GM18858 (cell line): ENCODE data around the gene GTF2F1.
"Not testable (repeated sequence)": the region's sequence is repeated elsewhere in the genome, so short reads cannot be mapped to it uniquely, and the experiment has no call there.

Source experiments
- ATAC-seq: cut with Tn5 transposase; IDR thresholded peaks from one replicate; pipeline ENCODE4 v1.9.1; 2021; ENCODE audit not compliant: unreplicated experiment

Gene GTF2F1

GRCh38 chr19:6358003-6358402 lies 35.0 kb downstream of the GTF2F1 start:
- ATAC-seq: no peak

DNA sequence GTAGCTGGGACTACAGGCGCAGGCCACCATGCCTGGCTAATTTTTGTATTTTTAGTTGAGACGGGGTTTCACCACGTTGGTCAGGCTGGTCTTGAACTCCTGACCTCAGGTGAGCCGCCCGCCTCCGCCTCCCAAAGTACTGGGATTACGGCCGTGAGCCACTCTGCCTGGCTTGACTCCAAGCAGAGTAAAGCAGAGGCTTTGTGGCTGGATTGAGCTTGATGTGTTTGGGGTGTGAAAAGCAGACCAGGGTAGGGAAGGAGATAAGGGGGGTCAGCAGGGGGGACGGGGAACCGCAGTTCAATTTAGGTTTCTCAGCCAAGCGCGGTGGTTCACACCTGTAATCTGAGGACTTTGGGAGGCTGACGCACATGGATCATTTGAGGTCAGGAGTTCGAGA lies 35.8 kb downstream of the GTF2F1 start:
- no peak for ATAC-seq

- not testable (repeated sequence) for ATAC-seq
Observed at GRCh38 chr19:6355321-6356040, 37.5 kb downstream of the GTF2F1 start.

- no peak for ATAC-seq
Observed at GRCh38 chr19:6354098-6354674, 38.8 kb downstream of the GTF2F1 start.

DNA sequence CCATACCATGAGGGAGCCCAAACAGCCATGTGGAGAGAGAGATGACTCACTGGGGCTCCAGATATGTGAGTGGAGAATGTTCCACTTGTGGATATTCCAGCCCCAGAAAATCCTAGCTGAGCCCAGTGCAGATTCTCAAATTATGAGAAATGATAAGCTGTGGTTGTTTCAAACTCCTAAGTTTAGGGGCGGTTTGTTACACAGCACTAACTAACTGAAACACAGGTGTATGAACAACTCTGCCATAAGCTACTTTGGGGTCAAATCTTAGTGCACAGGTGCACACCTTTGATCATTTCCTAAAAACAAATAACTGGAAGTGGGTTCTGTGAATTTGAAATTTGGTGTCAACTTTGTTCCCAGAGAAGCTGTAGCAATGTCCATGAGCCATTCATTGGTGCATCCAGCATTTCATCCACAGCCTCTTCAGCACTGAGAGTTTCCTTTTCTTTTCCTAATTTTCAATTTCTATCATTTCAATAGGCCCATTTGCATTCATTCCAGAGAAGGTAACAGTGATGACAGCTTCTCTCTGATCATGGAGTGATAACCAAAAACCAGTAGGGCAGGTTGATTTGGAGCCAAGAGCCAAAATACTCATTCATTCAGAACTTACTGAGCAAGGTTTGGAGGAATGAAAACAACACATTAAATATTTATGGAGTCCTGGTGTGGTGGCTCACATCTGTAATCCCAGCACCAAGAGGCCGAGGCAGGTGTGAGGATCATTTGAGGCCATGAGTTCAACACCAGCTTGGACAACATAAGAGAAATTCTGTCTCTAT lies 40.4 kb downstream of the GTF2F1 start:
- no peak for ATAC-seq

GRCh38 chr19:6350688-6351087 lies 42.3 kb downstream of the GTF2F1 start:
- ATAC-seq: no peak

DNA sequence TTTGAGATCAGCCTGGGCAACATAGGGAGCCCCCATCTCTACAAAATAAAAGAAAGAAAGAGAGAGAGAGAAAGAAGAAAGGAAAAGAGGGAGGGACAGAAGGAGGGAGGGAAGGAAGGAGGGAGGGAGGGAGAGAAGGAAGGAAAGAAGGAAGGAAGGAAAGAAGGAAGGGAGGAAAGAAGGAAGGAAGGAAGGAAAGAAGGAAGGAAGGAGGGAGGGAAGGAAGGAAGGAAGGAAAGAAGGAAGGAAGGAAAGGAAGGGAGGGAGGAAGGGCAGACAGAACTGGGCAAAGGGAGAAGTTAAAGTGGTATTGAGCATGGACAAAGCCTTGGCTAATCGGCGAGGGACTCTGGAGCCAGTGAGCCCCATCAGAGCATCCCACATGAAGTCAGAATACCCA lies 43.7 kb downstream of the GTF2F1 start:
- ATAC-seq: not testable (repeated sequence)

- no peak for ATAC-seq
Observed at GRCh38 chr19:6343462-6343861, 49.5 kb downstream of the GTF2F1 start.

GRCh38 chr19:6340493-6341201 lies 52.3 kb downstream of the GTF2F1 start:
- ATAC-seq: no peak

- ATAC-seq: no peak
Observed at GRCh38 chr19:6334490-6335285, 58.3 kb downstream of the GTF2F1 start.

- no peak for ATAC-seq
Observed at GRCh38 chr19:6333439-6333838, 59.5 kb downstream of the GTF2F1 start, which contains the start of gene ACER1. Gene ACER1, minus strand, starts transcription at chr19:6333612. Its CDS starts 61 bp downstream, at chr19:6333551.
